ENCODE measurements around the gene ADGRG3. TPM values are rescaled to one million over a fixed set of nuclear protein-coding genes. Genes with fewer than 3 reads are reported as not detected.
A peak's percentile ranks its signal among the peaks of the same experiment; 100 is the strongest.

The ADGRG3 gene
- total RNA-seq, 1 donor from 2014 or later: not detected

GRCh38 chr16:57695680-57696069, 27.6 kb downstream of the ADGRG3 start:
- Histone ChIP-seq H3F3A (ENCODE audit: low read depth) (no peaks in the 10 kb centered on the region), H3K27me3 (no peaks in the 10 kb centered on the region), H2AFZ (replicated peaks) (no peak overlapping the region), H3K36me3 (no peaks in the 10 kb centered on the region), H4K20me1 (ENCODE audit: low read depth) (no peaks in the 10 kb centered on the region), H3K4me1 (peaks cover 3% of the 10 kb centered on the region), H3K4me2 (no peak overlapping the region), H3K9me3 (ENCODE audit: low read depth) (no peaks in the 10 kb centered on the region), H3K79me2 (ENCODE audit: low read depth) (no peaks in the 10 kb centered on the region), H3K9ac (no peak overlapping the region), H3K4me3 (no peak overlapping the region), H3K27ac (no peak overlapping the region)
- peaks cover 9% of the 10 kb centered on the region for H3K27me3 Mint-ChIP-seq (ENCODE audit: insufficient read depth, low read depth)
- no peaks in the 10 kb centered on the region for H3K36me3 Mint-ChIP-seq
- H3K27ac Mint-ChIP-seq: no peak overlapping the region
- H3K9me3 Mint-ChIP-seq: no peaks in the 10 kb centered on the region
- DNase-seq (ENCODE audit: low spot score): no peak
- TF ChIP-seq EZH2phosphoT487 (IDR thresholded peaks at IDR 0.05) (no peak), EZH2 (IDR thresholded peaks at IDR 0.05) (no peak)
- TF ChIP-seq, protein P1, sequence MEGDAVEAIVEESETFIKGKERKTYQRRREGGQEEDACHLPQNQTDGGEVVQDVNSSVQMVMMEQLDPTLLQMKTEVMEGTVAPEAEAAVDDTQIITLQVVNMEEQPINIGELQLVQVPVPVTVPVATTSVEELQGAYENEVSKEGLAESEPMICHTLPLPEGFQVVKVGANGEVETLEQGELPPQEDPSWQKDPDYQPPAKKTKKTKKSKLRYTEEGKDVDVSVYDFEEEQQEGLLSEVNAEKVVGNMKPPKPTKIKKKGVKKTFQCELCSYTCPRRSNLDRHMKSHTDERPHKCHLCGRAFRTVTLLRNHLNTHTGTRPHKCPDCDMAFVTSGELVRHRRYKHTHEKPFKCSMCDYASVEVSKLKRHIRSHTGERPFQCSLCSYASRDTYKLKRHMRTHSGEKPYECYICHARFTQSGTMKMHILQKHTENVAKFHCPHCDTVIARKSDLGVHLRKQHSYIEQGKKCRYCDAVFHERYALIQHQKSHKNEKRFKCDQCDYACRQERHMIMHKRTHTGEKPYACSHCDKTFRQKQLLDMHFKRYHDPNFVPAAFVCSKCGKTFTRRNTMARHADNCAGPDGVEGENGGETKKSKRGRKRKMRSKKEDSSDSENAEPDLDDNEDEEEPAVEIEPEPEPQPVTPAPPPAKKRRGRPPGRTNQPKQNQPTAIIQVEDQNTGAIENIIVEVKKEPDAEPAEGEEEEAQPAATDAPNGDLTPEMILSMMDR (IDR thresholded peaks at IDR 0.05): no peak
- H3K4me1 Mint-ChIP-seq: peaks cover 18% of the 10 kb centered on the region
- H3K4me3 Mint-ChIP-seq: peak overlapping the region; percentile 64

DNA sequence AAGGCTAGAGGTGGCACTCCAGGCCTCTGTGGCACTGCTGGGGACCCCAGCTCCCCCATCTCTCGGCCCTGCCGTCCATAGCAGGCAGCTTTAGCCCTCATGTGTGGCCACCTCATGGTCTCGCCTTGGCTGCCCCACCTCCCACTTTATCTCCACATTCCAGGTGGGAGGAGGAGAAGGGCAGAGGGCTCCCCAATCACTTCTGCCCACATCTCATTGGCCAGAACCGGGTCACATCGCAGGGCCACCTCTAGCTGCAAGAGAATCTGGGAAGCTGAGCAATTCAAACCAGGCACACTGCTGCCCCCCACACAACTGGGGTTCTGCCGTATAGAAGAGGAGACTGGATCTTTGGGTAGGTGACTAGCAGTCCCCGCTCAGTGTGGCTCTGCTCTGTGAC, 28.1 kb downstream of the ADGRG3 start:
- no peak overlapping the region for H3K27ac ChIP-seq
- Mint-ChIP-seq H3K4me3 (no peak overlapping the region), H3K27me3 (ENCODE audit: insufficient read depth, low read depth) (peaks cover 9% of the 10 kb centered on the region), H3K9me3 (no peaks in the 10 kb centered on the region), H3K4me1 (peaks cover 24% of the 10 kb centered on the region), H3K36me3 (no peaks in the 10 kb centered on the region), H3K27ac (no peak overlapping the region)
- H4K20me1 ChIP-seq (ENCODE audit: low read depth): no peaks in the 10 kb centered on the region
- H3K4me2 ChIP-seq: no peak overlapping the region
- H3K27me3 ChIP-seq: no peaks in the 10 kb centered on the region
- no peak overlapping the region for H3K4me3 ChIP-seq
- peaks cover 9% of the 10 kb centered on the region for H3K4me1 ChIP-seq
- H3K9ac ChIP-seq: no peak overlapping the region
- DNase-seq (ENCODE audit: low spot score): no peak
- no peaks in the 10 kb centered on the region for H3K79me2 ChIP-seq (ENCODE audit: low read depth)
- no peak overlapping the region for H2AFZ ChIP-seq (replicated peaks)
- H3F3A ChIP-seq (ENCODE audit: low read depth): no peaks in the 10 kb centered on the region
- H3K36me3 ChIP-seq: no peaks in the 10 kb centered on the region
- no peak for TF ChIP-seq EZH2phosphoT487 (IDR thresholded peaks at IDR 0.05)
- TF ChIP-seq EZH2 (IDR thresholded peaks at IDR 0.05): no peak
- TF ChIP-seq, protein P1 (IDR thresholded peaks at IDR 0.05): no peak
- H3K9me3 ChIP-seq (ENCODE audit: low read depth): no peaks in the 10 kb centered on the region

GRCh38 chr16:57697896-57698537, 29.9 kb downstream of the ADGRG3 start:
- Histone ChIP-seq H3K79me2 (ENCODE audit: low read depth) (no peaks in the 10 kb centered on the region), H3K9me3 (ENCODE audit: low read depth) (no peaks in the 10 kb centered on the region), H3K27ac (no peak overlapping the region), H3K4me1 (peaks cover 16% of the 10 kb centered on the region), H3F3A (ENCODE audit: low read depth) (no peaks in the 10 kb centered on the region), H3K27me3 (no peaks in the 10 kb centered on the region), H3K4me3 (no peak overlapping the region), H4K20me1 (ENCODE audit: low read depth) (no peaks in the 10 kb centered on the region), H3K9ac (no peak overlapping the region), H3K4me2 (no peak overlapping the region), H3K36me3 (no peaks in the 10 kb centered on the region), H2AFZ (replicated peaks) (no peak overlapping the region)
- no peaks in the 10 kb centered on the region for H3K36me3 Mint-ChIP-seq
- H3K4me3 Mint-ChIP-seq: no peak overlapping the region
- TF ChIP-seq EZH2phosphoT487 (IDR thresholded peaks at IDR 0.05) (no peak), EZH2 (IDR thresholded peaks at IDR 0.05) (no peak)
- TF ChIP-seq, protein P1 (IDR thresholded peaks at IDR 0.05): no peak
- no peak for DNase-seq (ENCODE audit: low spot score)
- H3K27me3 Mint-ChIP-seq (ENCODE audit: insufficient read depth, low read depth): peaks cover 9% of the 10 kb centered on the region
- H3K9me3 Mint-ChIP-seq: no peaks in the 10 kb centered on the region
- H3K4me1 Mint-ChIP-seq: peaks cover 32% of the 10 kb centered on the region
- H3K27ac Mint-ChIP-seq: no peak overlapping the region
